ENCODE results near the gene XKR7.

Gene XKR7

DNA sequence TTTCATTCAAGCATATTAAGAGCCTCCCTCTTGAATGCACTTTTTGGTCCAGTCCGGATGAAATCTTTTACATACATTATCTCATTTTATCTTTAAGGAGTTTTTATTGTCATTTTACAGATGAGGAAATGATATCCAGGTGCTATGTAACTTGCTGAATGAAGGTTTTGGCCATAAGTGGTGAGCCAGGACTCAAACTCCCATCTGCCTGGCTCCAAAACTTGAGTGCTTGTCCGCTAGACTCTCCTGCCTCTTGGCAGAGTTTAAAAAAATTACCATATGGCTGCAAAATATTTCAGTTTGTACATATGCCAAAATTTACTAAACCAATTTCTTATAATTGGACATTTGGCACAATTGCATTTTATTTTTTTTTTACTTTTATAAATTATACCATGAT lies 28.3 kb upstream of the XKR7 start:
- in situ Hi-C loops (cut with HindIII; ENCODE audit: low sequenced_read_pairs) = loop anchor here (5.0 to 10.0 kb wide), 2 partner anchors 53 to 105 kb away; no protein-coding TSS in a partner anchor

DNA sequence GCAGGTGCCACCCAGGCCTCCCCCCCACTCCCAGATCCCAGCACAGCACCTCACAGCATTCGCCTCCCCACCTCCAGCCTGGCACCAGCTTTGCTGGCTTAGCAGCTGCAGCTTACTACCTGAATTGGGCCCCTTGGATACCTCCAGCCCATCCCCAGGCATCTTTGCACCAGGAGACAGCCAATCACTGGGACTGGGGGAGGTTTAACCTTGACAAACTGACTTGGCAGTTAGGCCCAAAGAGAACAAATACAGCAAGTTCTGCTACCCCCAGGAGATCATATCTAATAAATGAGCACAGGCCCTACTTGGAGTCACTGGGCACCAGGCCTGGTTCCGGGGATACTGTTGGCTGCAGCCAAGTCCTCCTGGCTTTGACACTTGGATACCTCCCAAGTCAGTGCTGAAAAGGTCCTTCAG lies 24.9 kb upstream of the XKR7 start:
- in situ Hi-C loops (cut with HindIII; ENCODE audit: low sequenced_read_pairs) = loop anchor here (5.0 to 10.0 kb wide), 2 partner anchors 49 to 108 kb away; no protein-coding TSS in a partner anchor

DNA sequence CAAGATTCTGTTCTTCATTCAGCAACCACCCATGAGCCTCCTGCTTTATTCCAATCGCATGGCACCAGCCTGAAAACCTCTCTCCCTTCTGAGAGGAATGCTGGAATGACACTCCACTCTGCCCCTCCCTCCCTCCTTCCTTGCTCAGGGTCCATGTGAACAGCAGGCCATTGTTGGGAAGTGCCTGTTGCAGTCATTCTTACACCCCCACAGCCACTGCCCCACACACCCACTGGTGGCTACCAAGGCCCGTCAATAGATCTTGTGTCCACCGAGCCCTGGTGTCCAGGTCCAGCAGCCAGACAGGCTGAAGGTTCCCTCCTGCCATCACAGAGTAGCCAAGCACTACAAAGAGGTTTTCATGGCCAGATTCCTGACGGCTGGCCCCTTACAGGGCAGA lies 22.6 kb upstream of the XKR7 start:
- in situ Hi-C loops (cut with HindIII; ENCODE audit: low sequenced_read_pairs) = loop anchor here (10.0 kb wide), 1 partner anchor 111 kb away; no protein-coding TSS in a partner anchor

DNA sequence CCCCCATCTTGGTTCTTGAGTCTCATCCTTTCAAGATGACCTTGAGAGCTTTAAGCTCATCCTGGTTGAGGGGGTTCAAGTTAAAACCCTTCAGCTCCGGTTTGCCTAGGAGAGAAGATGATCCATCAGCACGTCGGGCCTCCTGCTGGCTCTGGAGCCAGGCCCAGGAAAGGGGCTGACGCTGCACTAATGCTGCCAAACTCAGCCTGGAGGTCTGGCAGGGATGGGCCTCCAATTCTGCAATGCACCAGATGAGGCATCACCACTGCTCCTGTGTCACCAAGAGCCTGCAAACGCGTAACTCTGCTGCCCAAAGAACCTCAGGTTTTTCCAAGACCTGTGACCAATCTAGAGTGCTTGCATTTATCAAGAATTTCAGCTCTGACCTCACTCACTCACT lies 22.2 kb upstream of the XKR7 start:
- in situ Hi-C loops (cut with HindIII; ENCODE audit: low sequenced_read_pairs) = loop anchor here (10.0 kb wide), 1 partner anchor 111 kb away; no protein-coding TSS in a partner anchor

DNA sequence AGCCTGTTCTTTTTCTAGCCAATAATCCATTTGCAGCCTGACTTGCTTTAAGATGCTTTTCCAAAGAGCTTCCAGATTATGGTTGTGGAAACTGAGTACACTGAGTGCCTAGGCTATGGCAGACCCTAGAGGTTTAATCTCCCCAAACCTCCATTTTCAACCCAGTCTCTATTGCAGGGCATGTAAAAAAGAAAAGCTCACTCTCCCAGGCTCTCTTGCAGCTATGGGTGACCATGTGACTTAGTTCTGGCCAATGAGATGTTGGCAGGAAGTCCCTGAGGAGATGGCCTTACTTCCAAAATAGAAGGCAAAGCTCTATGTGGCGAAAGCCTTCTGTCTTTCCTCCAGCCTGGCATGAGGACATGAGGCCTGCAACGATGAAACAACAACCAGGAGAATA lies 19.9 kb upstream of the XKR7 start:
- in situ Hi-C loops (cut with HindIII; ENCODE audit: low sequenced_read_pairs) = loop anchor here (10.0 kb wide), 1 partner anchor 113 kb away; no protein-coding TSS in a partner anchor

DNA sequence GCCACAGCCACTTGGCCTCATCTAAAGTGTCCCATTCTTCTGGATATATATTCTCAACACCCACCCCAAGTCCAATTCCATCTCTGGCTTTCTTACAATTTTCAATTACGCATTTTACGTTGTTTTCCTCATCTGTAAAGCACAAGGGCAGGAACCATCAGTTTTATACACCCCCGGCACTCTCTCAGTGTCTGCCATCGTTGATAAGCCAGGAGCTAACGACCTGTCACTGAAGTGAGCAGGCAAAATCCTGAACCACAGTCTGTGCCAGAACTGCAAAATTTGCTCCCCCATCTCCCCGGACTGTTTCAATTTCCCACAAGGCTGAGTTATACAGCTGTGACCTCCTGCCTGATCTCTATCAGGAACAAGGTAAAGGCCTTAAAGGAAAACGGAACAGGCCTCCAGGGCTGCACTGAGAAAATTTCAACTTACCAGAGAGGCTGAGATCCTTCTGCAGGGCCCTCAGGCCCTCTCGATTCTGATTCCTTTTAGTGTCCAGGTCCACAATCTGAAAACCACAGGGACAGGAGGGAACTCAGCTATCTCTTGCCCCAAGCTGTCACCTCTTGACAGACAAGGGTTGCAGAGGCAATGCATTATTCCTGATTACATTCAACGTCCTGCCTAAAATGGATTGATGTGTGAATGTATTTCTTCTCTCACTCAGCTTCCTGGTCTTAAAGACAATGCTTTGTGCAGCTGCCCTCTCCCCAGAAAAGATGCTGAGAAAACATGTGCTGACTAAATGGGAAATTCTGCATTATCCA lies 17.9 kb upstream of the XKR7 start:
- in situ Hi-C loops (cut with HindIII; ENCODE audit: low sequenced_read_pairs) = loop anchor here (10.0 kb wide), 1 partner anchor 115 kb away; no protein-coding TSS in a partner anchor

DNA sequence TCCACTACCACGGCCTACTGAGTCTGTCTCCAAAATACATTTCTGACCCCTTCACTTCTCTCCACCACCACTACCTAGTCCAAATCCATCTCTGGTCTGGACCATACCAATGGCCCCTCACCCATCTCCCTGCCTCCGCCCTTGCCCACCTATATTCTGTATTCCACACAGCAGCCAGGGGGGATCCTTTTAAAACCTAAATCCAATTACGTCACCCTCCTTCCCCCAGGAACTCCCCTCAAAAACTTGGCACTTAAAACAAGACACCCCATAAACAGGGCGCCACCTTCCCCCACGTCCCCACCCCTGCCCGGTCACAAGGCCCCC lies 16.8 kb upstream of the XKR7 start:
- in situ Hi-C loops (cut with HindIII; ENCODE audit: low sequenced_read_pairs) = no loop called here

DNA sequence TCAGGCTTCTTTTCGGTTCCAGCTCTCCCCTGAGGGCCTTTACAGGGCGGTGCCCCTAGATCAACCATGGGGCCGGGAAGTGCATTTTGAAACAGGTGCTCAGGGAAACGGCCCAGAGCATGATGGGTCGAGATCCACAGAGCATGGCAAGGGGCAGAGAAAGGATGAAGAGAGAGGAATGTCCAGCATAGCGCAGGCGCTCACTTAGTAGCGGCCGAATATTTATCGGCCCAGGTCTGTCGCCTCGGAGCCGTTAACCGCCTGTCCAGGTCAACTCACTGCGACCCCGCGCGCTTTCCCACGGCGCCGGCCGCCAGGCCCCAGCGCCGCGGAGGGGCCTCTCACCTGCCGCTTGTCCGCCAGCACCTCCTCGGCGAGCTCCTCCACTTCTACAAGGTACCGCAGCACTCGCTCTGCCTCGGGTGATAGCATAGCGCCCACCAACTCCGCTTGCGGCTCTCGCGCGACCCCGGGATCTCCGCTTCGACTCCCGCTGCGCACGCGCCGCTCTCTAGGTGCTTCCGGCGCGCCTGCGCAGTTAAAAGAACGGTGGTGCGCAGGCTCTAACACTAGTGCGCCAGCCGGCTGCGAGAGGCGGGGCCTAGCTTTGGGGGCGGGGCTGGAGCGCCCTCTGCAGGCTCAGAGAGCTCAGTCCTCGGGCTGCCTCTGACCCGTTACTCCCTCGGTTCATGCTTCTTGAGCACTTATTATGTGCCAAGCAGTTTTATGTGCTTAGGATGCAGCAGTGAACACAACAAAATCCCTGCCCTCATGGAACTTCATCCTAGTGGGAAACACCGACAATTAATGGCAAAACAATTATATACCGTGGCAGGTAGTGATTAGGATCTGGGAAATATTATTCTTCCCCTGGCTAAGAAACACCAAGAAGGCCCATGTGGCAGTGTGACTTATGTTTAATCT lies 16.2 kb upstream of the XKR7 start, which contains the start of gene PDRG1:
TSS of gene PDRG1 (minus strand) at position 517 of the 924 bp plus-strand sequence. CDS start at position 432, 85 bp downstream.
- in situ Hi-C loops (cut with HindIII; ENCODE audit: low sequenced_read_pairs) = no loop called here

DNA sequence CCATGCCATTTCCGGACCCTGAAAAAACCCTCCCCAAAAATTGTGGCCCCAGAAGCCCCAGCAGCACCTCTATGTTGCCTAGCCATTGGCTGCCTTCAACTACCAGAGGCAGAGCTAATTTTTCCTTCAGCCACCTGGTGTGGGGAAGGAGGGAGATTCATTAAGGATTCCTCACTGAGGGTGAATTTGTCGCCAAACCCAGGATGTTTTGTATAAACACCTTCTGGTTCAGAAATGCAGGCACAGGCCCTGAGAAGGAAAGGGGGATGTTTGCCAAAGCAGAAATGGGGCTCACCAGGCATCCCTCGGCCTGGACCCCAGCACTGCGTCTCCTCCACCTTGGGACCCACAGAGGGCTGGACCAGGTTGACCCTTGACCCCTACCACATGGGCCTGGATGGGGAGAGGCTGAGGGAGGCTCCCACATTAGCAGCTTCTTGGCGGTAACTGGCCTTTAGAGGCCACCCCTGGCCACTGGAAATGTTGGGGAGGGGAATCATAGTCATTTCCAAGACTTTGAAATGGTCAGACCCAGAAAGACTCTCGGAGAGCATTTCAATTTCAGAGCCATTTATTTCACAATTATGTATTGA lies 14.3 kb upstream of the XKR7 start:
- in situ Hi-C loops (cut with HindIII; ENCODE audit: low sequenced_read_pairs) = no loop called here

DNA sequence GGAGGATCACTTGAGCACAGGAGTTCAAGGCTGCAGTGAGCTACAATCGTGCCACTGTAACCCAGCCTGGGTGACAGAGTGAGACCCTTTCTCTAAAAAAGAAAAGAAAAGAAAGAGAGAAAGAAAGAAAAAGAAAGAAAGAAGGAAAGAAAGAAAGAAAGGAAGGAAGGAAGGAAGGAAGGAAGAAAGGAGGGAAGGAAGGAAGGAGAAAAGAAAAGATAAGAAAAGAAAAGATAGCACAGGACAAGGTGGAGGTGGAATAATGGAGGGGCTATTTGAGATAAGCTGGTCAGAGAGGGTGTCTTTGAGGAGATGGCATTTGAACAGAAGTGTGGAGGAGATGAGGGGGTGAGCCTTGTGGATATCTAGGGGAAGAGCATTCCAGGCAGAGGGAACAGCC lies 13.5 kb upstream of the XKR7 start:
- in situ Hi-C loops (cut with HindIII; ENCODE audit: low sequenced_read_pairs) = no loop called here

DNA sequence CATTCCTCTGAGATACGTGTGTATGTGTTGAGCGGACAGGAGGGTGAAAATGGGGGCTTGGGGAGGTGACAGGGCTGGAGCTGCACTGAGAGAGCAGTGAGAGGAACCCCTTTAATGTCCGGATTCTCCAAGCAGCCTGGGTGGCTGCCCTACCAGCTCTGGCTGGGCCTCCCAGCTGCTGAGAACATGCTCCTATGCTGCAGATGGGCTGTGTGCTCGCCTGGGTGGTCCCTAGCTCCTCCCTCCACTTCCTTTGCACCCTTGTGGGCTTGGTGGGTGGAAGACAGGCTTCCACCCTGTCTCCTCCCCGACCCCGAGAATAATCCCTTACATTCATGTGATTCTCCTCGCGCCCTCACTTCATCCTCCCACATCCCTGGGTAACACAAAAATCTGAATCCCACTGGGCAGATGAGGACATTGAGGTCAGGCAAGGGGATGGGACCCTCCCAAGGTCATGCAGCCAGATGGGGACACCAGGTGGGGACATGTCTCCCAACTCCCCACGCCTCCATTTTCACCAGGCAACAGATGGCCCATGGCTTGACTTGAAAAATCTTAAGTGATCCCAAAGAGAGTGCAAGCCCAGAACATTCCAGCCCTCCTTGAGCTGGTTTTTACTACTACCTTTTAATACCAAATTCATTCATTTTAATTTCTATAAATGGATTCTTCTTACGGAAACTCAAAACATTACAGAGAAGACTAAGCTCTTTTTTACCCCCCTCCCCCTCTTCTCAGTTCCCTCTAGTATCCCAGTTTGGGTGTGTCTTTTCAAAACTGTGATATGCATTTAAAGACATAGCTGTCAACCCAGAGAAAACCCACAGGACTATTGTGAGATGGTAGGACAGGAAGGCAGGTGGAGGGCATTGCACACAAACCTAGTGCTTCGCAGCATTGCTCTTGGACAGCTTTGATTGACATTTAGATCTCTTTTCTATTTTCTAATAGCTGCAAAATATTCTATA lies 11.1 kb upstream of the XKR7 start:
- in situ Hi-C loops (cut with HindIII; ENCODE audit: low sequenced_read_pairs) = no loop called here

DNA sequence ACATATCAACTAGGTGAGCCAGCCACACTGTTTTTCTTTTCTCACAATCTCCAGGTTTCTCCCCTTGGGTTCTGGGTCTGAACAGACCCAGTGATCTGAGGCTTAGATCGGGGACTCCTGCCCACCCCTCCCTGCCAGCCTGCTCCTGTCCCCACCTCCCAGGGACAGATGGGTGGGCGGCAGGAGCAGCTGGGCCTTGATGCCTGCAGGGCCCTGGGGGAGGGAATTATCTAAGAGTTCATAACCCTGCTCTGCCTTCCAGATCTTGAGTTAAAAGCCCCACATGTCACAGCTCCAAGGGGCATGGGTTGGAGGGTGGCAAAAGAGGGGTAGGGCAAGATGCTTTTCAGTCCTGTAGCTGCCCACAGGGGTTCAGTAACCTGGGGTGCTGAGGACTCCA lies 5.2 kb upstream of the XKR7 start:
- in situ Hi-C loops (cut with HindIII; ENCODE audit: low sequenced_read_pairs) = no loop called here

DNA sequence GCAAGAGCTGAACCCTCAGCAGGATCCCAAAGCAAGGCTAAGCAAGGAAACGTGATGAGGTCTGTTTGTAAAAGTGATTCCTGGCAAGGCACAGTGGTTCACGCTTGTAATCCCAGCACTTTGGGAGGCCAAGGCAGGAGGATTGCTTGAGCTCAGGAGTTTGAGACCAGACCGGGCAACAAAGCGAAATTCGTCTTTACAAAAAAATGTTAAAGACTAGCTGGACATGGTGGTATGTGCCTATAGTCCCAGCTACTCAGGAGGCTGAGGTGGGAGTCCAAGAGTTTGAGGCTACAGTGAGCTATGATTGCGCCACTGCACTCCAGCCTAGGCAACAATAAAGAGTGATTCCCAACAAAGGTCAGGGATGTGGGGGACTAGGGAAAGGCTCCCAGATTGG lies 4.1 kb upstream of the XKR7 start:
- in situ Hi-C loops (cut with HindIII; ENCODE audit: low sequenced_read_pairs) = no loop called here

DNA sequence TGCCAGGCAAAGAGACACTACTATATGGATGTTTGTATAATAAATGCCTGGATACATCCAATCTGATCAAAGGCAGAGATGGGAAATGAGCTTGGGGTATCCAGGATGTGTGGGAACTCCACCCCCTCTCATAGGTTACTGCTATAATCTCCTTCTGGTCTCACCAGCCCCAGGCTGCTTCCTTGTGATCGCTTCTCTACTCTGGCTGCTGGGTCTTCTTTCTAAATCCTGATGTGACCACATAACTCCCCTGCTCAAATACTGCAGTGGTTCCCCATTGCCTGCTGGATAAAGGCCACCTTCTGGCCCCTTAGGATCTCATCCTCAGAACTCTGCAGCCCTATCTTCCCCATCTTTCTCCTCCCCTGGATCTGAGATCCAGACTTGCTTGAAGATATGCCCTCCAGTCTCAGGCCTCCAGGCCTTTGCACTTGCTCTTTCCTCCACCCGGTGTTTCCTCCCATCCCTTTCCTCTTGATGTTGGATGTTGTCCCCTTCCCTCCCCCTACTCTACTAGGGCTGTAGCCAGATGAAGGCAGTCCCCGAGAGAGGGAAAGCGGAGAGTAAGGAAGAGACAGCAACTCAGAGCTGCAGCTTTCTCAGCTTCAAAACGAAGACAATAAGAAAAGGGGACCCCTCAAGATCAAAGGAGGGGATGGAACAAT lies 828 bp upstream of the XKR7 start:
- in situ Hi-C loops (cut with HindIII; ENCODE audit: low sequenced_read_pairs) = no loop called here

DNA sequence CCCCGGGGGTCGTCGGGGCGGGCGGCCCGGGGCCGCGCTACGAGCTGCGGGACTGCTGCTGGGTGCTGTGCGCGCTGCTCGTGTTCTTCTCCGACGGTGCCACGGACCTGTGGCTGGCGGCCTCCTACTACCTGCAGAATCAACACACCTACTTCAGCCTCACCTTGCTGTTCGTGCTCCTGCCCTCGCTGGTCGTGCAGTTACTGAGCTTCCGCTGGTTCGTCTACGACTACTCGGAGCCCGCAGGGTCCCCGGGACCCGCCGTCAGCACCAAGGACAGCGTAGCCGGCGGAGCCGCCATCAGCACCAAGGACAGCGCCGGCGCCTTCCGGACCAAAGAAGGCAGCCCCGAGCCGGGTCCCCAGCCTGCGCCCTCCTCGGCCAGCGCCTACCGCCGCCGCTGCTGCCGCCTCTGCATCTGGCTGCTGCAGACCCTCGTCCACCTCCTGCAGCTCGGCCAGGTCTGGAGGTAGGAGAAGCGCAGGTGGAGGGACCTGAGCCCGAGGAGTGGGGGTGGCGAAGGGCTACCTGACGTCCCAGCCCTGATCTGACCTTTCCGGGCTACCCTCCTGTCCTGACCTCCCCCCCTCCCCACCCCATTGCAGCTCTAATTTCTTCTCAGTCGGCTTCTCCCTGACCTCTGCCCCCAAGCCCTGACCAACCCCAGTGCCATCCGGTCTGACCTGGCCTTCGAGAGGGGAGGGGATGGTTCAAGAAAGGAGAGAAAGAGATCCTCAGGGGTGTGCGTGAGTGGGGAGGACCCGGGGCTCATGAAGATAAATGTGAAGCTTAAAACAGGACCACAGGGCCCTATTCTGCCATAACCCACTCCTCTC lies 558 bp downstream of the XKR7 start:
- in situ Hi-C loops (cut with HindIII; ENCODE audit: low sequenced_read_pairs) = no loop called here

DNA sequence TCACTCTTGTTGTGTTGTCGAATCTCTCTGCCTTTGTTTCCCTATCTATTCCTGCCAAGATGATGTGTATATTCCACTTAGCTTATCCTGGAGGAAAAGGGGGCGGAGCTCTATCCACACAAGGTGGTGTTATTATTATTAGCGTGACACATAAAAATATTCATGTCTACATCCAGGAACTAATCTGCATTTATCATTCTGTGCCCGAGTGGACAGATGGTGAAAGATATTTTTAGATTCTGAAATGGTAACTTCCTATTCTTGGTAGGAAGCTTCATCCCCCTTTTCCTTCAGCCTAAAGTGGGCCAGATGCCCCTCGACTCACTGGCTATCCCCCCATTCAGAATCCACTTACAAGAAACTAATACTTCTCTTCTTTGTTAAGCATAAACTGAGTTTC lies 2.0 kb downstream of the XKR7 start:
- in situ Hi-C loops (cut with HindIII; ENCODE audit: low sequenced_read_pairs) = loop anchor here (10.0 kb wide), 1 partner anchor 75 kb away; no protein-coding TSS in a partner anchor

DNA sequence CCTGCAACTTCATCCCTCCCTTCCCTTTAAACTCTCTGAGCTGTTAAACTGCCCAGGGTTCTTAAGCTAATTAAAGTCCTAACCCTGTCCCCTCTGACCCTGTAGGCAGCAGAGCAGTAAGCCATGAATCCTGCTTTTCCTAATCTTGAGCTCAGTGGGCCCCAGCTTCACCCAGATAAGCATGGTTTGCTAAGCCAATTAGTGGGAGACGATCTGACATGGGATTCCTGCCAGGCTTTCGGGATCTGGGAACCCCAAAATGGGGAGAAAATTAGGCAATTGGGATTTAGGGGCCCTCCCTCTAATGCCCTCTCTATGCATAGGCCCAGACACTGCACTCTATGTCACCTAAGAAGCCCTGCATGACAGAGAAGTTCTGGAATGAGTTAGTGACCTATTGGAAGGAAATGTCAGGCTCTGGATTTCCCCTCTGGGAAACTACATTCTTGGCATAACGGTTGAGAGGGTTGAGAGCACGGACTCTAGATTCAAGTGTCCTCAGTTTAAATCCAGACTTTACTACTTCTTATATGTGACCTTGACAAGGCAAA lies 4.6 kb downstream of the XKR7 start:
- in situ Hi-C loops (cut with HindIII; ENCODE audit: low sequenced_read_pairs) = loop anchor here (10.0 kb wide), 1 partner anchor 72 kb away; no protein-coding TSS in a partner anchor

DNA sequence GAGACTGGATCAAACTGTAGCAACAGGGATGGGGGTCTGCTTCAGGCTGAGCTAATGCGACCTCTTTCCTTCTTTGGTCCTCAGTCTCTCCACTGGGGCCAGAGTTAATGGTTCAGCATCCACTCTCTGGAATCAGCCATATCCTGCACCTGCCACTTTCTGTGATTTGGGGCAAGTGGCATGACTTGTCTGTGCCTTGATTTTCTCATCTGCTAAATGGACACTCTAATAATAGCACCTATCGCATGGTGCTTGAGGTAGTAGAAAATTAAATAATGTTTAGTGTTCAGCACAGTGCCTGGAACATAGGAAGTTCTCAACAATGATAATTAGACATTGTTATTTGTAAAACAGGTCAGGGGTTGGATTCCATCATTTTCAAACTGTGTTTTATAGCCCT lies 6.3 kb downstream of the XKR7 start:
- in situ Hi-C loops (cut with HindIII; ENCODE audit: low sequenced_read_pairs) = loop anchor here (10.0 kb wide), 1 partner anchor 71 kb away; no protein-coding TSS in a partner anchor

All from DLD1 (cell line).